Retinal pigment epithelial cell (primary cell): ENCODE data around the gene PSPH.

Experiments
- DNase-seq: peaks from one replicate; pipeline ENCODE4 v3.0.0-alpha.2; 2010; ENCODE audit warnings: low read depth
- H3K4me3 ChIP-seq: 2 replicates; pipeline ENCODE4 v1.5.1; 2011; ENCODE audit warnings: mild to moderate bottlenecking, low read length, control low read depth, moderate library complexity
- CTCF ChIP-seq: conservative IDR thresholded peaks from 2 replicates; pipeline ENCODE4 v1.5.1; 2011; ENCODE audit warnings: low read depth, low read length, control low read depth, inconsistent platforms

The PSPH gene

DNA sequence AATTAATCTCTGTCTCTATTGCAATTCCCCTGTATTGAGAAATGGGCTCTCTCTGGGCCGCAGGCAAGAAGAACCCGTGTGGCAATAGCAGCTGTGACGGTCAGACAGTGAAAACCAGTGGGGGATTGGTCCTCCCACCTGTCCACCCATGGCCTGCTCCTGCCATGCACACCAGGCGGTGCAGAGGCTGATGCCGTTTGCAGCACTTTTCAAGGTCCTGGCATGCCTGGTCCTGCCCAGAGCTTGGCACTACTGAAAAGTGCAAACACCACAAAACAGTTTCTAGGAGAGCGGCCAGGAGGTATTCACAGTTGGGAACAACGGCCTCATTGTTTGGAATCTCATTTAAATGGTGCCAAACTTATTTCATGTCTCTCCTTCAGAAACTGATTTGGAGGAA lies 41.5 kb downstream of the PSPH start:
- DNase-seq: peak; percentile 63
- H3K4me3 ChIP-seq: no peak overlapping the region
- peak; percentile 7 for TF ChIP-seq CTCF

- DNase-seq: peak; percentile 34
- no peak for TF ChIP-seq CTCF
- H3K4me3 ChIP-seq: no peak overlapping the region
Observed at GRCh38 chr7:56007891-56008290, 43.4 kb downstream of the PSPH start.

DNA sequence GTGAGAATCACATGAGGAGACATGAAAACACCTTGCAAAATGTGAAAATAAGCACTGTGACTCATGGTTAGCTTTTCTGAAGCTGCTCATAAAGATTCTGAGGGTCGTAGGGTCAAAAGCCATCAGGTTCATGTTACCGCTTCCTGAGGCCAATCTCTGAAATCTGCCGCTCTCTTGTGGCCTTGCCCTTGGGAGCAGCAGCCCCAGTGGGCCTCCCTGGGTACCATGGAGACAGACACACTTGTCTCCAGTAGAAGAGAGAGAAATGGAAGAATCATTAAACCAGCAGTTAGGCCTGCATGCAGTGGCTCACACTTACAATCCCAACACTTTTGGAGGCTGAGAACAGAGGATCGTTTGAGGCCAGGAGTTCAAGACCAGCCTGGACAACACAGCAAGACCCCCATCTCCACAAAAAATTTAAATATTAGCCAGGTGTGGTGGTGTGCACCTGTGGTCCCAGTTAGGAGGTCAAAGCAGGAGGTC lies 44.0 kb downstream of the PSPH start:
- H3K4me3 ChIP-seq: no peak overlapping the region
- no peak for TF ChIP-seq CTCF

DNA sequence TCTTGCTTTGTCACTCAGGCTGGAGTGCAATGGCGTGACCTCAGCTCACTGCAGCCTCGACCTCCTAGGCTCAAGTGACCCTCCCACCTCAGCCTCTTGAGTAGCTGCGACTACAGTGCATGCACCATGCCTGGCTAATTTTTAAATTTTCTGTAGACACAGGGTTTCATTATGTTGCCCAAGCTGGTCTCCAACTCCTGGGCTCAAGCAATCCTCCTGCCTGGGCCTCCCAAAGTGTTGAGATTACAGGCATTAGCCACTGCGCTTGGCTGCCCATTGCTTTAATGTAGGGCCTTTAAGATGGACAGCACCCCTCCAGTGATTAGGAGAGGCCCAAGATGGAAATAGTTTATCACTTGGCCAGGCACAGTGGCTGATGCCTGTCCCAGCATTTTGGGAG lies 47.5 kb downstream of the PSPH start:
- TF ChIP-seq CTCF: no peak
- no peak overlapping the region for H3K4me3 ChIP-seq
- DNase-seq: no peak

More for the DNA sequence above, 44.0 kb downstream of the PSPH start:
- no peak for DNase-seq

DNA sequence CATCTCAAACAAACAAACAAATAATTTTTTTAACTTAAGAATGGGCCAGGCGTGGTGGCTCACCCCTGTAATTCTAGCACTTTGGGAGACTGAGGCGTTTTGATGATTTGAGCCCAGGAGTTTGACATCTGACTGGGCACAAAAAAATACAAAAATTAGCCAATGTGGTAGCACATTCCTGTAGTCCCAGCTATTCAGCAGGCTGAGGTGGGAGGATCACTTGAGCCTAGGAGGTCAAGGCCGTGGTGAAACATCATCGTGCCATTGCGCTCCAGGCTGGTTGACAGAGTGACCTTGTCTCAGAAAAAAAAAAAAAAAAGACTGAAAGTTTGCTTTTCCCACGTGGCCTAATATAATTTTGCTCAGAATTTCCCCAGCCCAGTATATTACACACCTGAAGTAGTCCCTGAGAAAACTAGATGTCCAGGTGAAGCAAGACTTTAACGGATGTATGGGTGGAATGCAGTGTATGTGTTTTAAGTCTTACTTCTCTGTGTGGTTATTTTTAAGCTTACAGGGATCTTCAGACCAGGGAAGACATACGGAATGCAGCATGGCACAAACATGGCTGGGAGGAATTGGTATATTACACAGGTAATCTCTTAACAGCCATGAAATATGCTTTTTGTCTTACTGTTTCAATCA lies 54.3 kb downstream of the PSPH start:
- no peak for DNase-seq
- no peak overlapping the region for H3K4me3 ChIP-seq
- TF ChIP-seq CTCF: no peak

- TF ChIP-seq CTCF: no peak
- no peak for DNase-seq
- no peak overlapping the region for H3K4me3 ChIP-seq
Observed at GRCh38 chr7:55992346-55992745, 58.9 kb downstream of the PSPH start.

- H3K4me3 ChIP-seq: no peak overlapping the region
- no peak for DNase-seq
- no peak for TF ChIP-seq CTCF
Observed at GRCh38 chr7:55983537-55983936, 67.7 kb downstream of the PSPH start.
